WTC11 (cell line): ENCODE results near the gene KNDC1. TPM values are rescaled to one million over a fixed set of nuclear protein-coding genes. Genes with fewer than 3 reads are reported as not detected.

Experiments used
- ATAC-seq: fragments of 200-7000 bp; cut with Tn5 transposase; 2 replicates; pipeline ENCODE4 v1.10.0; 2021; ENCODE audit warnings: mild to moderate bottlenecking, moderate library complexity
- CTCF ChIA-PET: fragments of 300-600 bp; sonication (Branson Sonifier 250); formaldehyde crosslinking; loops from one replicate; lab custom pipeline; 2021; ENCODE audit warnings: antibody characterized with exemption; lab: Charles Lee
- POLR2A ChIA-PET: fragments of 350-600 bp; sonication (Branson Sonifier 250); formaldehyde crosslinking; loops from one replicate; lab custom pipeline; 2021; ENCODE audit warnings: antibody characterized with exemption; lab: Charles Lee
- DNase-seq: peaks from one replicate; pipeline ENCODE4 v3.0.0; 2021; ENCODE audit warnings: low spot score
- H3K27ac Mint-ChIP-seq: 2 replicates; pipeline ENCODE4 v1.8.0; 2021; ENCODE audit warnings: mixed read lengths
- H3K27me3 Mint-ChIP-seq: 2 replicates; pipeline ENCODE4 v1.8.0; 2021; ENCODE audit warnings: low read depth, mild to moderate bottlenecking, moderate library complexity, mixed read lengths
- H3K36me3 Mint-ChIP-seq: 2 replicates; pipeline ENCODE4 v1.8.0; 2021; ENCODE audit warnings: mixed read lengths
- H3K4me1 Mint-ChIP-seq: 2 replicates; pipeline ENCODE4 v1.8.0; 2022; ENCODE audit warnings: mixed read lengths
- H3K4me3 Mint-ChIP-seq: 2 replicates; pipeline ENCODE4 v1.8.0; 2021; ENCODE audit warnings: mild to moderate bottlenecking, moderate library complexity, mixed read lengths
- H3K9me3 Mint-ChIP-seq: 2 replicates; pipeline ENCODE4 v1.8.0; 2021; ENCODE audit warnings: mixed read lengths
- ATF1 ChIP-seq: sonication (generic); formaldehyde crosslinking; IDR thresholded peaks from 2 replicates; pipeline ENCODE4 v1.8.1; 2023; ENCODE audit warnings: mild to moderate bottlenecking, moderate library complexity, missing genetic modification reagents
- CREB1 ChIP-seq: sonication (generic); formaldehyde crosslinking; IDR thresholded peaks from 2 replicates; pipeline ENCODE4 v1.8.0; 2023; ENCODE audit warnings: mild to moderate bottlenecking, missing genetic modification reagents
- FOXJ3 ChIP-seq: sonication (generic); formaldehyde crosslinking; IDR thresholded peaks from 2 replicates; pipeline ENCODE4 v1.9.0; 2021; ENCODE audit warnings: missing genetic modification reagents, mild to moderate bottlenecking, borderline replicate concordance
- HMGA2 ChIP-seq: fragments of 250-450 bp; sonication (Bioruptor Pico); IDR thresholded peaks from 2 replicates; pipeline ENCODE4 v1.4.0; 2021; ENCODE audit warnings: mild to moderate bottlenecking, moderate library complexity
- JUN ChIP-seq: sonication (generic); formaldehyde crosslinking; IDR thresholded peaks from 2 replicates; pipeline ENCODE4 v1.8.0; 2023; ENCODE audit warnings: mild to moderate bottlenecking, missing genetic modification reagents
- MXD4 ChIP-seq: fragments of 250-450 bp; sonication (Bioruptor Pico); IDR thresholded peaks from 2 replicates; pipeline ENCODE4 v1.8.0; 2021; ENCODE audit warnings: mild to moderate bottlenecking, moderate library complexity, borderline replicate concordance
- NFATC4 ChIP-seq: fragments of 250-450 bp; sonication (Bioruptor Pico); IDR thresholded peaks from 2 replicates; pipeline ENCODE4 v1.9.0; 2021; ENCODE audit warnings: mild to moderate bottlenecking
- NFYB ChIP-seq: sonication (generic); formaldehyde crosslinking; conservative IDR thresholded peaks from 2 replicates; pipeline ENCODE4 v1.8.0; 2022; ENCODE audit warnings: low read depth, missing genetic modification reagents
- SMAD3 ChIP-seq: sonication (generic); formaldehyde crosslinking; IDR thresholded peaks from 2 replicates; pipeline ENCODE4 v1.8.0; 2022; ENCODE audit warnings: missing genetic modification reagents, mild to moderate bottlenecking, borderline replicate concordance
- TEAD1 ChIP-seq: sonication (generic); formaldehyde crosslinking; IDR thresholded peaks from 2 replicates; pipeline ENCODE4 v1.8.0; 2022; ENCODE audit warnings: mild to moderate bottlenecking, missing genetic modification reagents
- ZBTB21 ChIP-seq: sonication (generic); formaldehyde crosslinking; IDR thresholded peaks from 2 replicates; pipeline ENCODE4 v1.8.1; 2023; ENCODE audit warnings: mild to moderate bottlenecking, missing genetic modification reagents, borderline replicate concordance
- ZNF121 ChIP-seq: sonication (generic); formaldehyde crosslinking; IDR thresholded peaks from 2 replicates; pipeline ENCODE4 v1.8.0; 2023; ENCODE audit warnings: missing genetic modification reagents
- ZNF416 ChIP-seq: fragments of 250-450 bp; sonication (Bioruptor Pico); IDR thresholded peaks from 2 replicates; pipeline ENCODE4 v1.9.0; 2021; ENCODE audit warnings: mild to moderate bottlenecking, inconsistent platforms
- ZNF671 ChIP-seq: fragments of 250-450 bp; sonication (Bioruptor Pico); IDR thresholded peaks from 2 replicates; pipeline ENCODE4 v1.8.0; 2021; ENCODE audit warnings: mild to moderate bottlenecking
- total RNA-seq: library from RNA; stranded (reverse); gene quantifications from 3 replicates; pipeline ENCODE4 v1.2.3, GENCODE V29; 2021
- TF ChIP-seq, protein P1 (sequence below): fragments of 250-450 bp; sonication (Bioruptor Pico); IDR thresholded peaks from 2 replicates; pipeline ENCODE4 v1.8.0; 2021; ENCODE audit warnings: mild to moderate bottlenecking
- TF ChIP-seq, protein P2 (sequence below): sonication (generic); formaldehyde crosslinking; IDR thresholded peaks from 2 replicates; pipeline ENCODE4 v1.8.1; 2022; ENCODE audit warnings: low read depth, mild to moderate bottlenecking, moderate library complexity, missing genetic modification reagents, borderline replicate concordance
- TF ChIP-seq, protein P3 (sequence below): sonication (generic); formaldehyde crosslinking; IDR thresholded peaks from 2 replicates; pipeline ENCODE4 v1.8.0; 2022; ENCODE audit warnings: missing genetic modification reagents
- TF ChIP-seq, protein P4 (sequence below): fragments of 200-600 bp; IDR thresholded peaks from 2 replicates; pipeline ENCODE4 v1.8.0; 2022; ENCODE audit warnings: antibody characterized with exemption
- TF ChIP-seq, protein P5 (sequence below): fragments of 250-450 bp; sonication (Bioruptor Pico); IDR thresholded peaks from 2 replicates; pipeline ENCODE4 v1.9.0; 2021; ENCODE audit warnings: moderate library complexity, mild to moderate bottlenecking, inconsistent platforms, borderline replicate concordance
- TF ChIP-seq, protein P6 (sequence below): sonication (generic); formaldehyde crosslinking; IDR thresholded peaks from 2 replicates; pipeline ENCODE4 v1.8.0; 2022; ENCODE audit warnings: mild to moderate bottlenecking, missing genetic modification reagents
- TF ChIP-seq, protein P7 (sequence below): sonication (generic); formaldehyde crosslinking; IDR thresholded peaks from 2 replicates; pipeline ENCODE4 v1.8.0; 2023; ENCODE audit warnings: missing genetic modification reagents

Gene KNDC1
- total RNA-seq, 1 experiment from 2014 or later: 26.6 TPM

DNA sequence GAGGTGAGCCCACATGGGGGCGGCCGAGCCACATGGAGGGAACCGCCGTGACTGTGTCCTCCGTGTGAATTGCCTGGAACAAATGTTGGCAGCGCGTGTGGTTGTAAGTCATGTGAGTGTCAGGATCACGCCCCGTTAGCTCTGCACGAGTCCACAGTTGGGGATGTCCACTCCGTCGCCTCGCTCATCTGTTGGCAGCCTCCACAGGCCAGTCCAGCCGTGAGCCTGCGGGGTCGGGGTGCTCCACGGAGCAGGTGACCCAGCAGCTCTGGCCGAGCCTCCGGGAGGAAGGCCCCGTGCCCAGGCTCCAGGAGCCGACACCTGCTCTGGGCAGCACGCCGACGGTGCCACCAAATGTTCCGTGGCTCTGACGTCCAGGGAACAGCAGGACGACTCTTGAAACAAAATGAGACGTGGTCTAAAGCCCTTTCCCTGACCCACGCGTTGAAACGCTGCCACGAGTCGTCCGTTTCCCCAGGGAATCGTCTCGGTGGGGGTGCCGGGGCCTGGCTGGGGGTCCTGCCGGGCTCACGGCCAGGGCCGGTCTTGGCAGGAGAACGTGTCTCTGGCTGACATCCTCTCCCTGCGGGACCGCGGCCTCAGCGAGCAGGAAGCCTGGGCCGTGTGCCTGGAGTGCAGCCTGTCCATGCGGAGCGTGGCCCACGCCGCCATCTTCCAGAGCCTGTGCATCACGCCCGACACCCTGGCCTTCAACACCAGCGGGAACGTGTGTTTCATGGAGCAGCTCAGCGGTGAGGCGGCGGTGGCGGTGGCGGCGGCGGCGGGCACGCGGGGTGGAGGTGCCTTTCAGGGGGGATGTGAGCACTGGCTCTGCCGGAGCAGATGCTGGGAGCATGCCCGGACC is 7.0 kb downstream of the KNDC1 start:
- H3K27me3 Mint-ChIP-seq: no peaks in the 10 kb centered on the region
- peaks cover 17% of the 10 kb centered on the region for H3K4me1 Mint-ChIP-seq
- DNase-seq (no peak), ATAC-seq (no peak)
- no peak for TF ChIP-seq HMGA2
- no peak for TF ChIP-seq ATF1 (CRISPR knock-in tag)
- TF ChIP-seq ZNF671 (CRISPR knock-in tag): no peak
- TF ChIP-seq, protein P1, sequence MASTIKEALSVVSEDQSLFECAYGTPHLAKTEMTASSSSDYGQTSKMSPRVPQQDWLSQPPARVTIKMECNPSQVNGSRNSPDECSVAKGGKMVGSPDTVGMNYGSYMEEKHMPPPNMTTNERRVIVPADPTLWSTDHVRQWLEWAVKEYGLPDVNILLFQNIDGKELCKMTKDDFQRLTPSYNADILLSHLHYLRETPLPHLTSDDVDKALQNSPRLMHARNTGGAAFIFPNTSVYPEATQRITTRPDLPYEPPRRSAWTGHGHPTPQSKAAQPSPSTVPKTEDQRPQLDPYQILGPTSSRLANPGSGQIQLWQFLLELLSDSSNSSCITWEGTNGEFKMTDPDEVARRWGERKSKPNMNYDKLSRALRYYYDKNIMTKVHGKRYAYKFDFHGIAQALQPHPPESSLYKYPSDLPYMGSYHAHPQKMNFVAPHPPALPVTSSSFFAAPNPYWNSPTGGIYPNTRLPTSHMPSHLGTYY (CRISPR knock-in tag): no peak
- no peak for TF ChIP-seq ZNF121 (CRISPR knock-in tag)
- TF ChIP-seq, protein P2, sequence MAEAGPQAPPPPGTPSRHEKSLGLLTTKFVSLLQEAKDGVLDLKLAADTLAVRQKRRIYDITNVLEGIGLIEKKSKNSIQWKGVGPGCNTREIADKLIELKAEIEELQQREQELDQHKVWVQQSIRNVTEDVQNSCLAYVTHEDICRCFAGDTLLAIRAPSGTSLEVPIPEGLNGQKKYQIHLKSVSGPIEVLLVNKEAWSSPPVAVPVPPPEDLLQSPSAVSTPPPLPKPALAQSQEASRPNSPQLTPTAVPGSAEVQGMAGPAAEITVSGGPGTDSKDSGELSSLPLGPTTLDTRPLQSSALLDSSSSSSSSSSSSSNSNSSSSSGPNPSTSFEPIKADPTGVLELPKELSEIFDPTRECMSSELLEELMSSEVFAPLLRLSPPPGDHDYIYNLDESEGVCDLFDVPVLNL (CRISPR knock-in tag): no peak
- TF ChIP-seq, protein P3, sequence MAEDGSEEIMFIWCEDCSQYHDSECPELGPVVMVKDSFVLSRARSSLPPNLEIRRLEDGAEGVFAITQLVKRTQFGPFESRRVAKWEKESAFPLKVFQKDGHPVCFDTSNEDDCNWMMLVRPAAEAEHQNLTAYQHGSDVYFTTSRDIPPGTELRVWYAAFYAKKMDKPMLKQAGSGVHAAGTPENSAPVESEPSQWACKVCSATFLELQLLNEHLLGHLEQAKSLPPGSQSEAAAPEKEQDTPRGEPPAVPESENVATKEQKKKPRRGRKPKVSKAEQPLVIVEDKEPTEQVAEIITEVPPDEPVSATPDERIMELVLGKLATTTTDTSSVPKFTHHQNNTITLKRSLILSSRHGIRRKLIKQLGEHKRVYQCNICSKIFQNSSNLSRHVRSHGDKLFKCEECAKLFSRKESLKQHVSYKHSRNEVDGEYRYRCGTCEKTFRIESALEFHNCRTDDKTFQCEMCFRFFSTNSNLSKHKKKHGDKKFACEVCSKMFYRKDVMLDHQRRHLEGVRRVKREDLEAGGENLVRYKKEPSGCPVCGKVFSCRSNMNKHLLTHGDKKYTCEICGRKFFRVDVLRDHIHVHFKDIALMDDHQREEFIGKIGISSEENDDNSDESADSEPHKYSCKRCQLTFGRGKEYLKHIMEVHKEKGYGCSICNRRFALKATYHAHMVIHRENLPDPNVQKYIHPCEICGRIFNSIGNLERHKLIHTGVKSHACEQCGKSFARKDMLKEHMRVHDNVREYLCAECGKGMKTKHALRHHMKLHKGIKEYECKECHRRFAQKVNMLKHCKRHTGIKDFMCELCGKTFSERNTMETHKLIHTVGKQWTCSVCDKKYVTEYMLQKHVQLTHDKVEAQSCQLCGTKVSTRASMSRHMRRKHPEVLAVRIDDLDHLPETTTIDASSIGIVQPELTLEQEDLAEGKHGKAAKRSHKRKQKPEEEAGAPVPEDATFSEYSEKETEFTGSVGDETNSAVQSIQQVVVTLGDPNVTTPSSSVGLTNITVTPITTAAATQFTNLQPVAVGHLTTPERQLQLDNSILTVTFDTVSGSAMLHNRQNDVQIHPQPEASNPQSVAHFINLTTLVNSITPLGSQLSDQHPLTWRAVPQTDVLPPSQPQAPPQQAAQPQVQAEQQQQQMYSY (CRISPR knock-in tag): no peak
- TF ChIP-seq TEAD1 (CRISPR knock-in tag): no peak
- no peak for TF ChIP-seq SMAD3 (CRISPR knock-in tag)
- TF ChIP-seq, protein P4, sequence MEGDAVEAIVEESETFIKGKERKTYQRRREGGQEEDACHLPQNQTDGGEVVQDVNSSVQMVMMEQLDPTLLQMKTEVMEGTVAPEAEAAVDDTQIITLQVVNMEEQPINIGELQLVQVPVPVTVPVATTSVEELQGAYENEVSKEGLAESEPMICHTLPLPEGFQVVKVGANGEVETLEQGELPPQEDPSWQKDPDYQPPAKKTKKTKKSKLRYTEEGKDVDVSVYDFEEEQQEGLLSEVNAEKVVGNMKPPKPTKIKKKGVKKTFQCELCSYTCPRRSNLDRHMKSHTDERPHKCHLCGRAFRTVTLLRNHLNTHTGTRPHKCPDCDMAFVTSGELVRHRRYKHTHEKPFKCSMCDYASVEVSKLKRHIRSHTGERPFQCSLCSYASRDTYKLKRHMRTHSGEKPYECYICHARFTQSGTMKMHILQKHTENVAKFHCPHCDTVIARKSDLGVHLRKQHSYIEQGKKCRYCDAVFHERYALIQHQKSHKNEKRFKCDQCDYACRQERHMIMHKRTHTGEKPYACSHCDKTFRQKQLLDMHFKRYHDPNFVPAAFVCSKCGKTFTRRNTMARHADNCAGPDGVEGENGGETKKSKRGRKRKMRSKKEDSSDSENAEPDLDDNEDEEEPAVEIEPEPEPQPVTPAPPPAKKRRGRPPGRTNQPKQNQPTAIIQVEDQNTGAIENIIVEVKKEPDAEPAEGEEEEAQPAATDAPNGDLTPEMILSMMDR: no peak
- ChIA-PET CTCF (no interaction called here), POLR2A (no interaction called here)
- H3K36me3 Mint-ChIP-seq: peaks cover 21% of the 10 kb centered on the region
- peak overlapping the region; percentile 36; the same call in 1 of the 2 replicates for H3K27ac Mint-ChIP-seq
- no peak overlapping the region for H3K4me3 Mint-ChIP-seq
- H3K9me3 Mint-ChIP-seq: 0 out of 2 replicates have a peak, but pooled peaks cover 4% of the 10 kb centered on the region

DNA sequence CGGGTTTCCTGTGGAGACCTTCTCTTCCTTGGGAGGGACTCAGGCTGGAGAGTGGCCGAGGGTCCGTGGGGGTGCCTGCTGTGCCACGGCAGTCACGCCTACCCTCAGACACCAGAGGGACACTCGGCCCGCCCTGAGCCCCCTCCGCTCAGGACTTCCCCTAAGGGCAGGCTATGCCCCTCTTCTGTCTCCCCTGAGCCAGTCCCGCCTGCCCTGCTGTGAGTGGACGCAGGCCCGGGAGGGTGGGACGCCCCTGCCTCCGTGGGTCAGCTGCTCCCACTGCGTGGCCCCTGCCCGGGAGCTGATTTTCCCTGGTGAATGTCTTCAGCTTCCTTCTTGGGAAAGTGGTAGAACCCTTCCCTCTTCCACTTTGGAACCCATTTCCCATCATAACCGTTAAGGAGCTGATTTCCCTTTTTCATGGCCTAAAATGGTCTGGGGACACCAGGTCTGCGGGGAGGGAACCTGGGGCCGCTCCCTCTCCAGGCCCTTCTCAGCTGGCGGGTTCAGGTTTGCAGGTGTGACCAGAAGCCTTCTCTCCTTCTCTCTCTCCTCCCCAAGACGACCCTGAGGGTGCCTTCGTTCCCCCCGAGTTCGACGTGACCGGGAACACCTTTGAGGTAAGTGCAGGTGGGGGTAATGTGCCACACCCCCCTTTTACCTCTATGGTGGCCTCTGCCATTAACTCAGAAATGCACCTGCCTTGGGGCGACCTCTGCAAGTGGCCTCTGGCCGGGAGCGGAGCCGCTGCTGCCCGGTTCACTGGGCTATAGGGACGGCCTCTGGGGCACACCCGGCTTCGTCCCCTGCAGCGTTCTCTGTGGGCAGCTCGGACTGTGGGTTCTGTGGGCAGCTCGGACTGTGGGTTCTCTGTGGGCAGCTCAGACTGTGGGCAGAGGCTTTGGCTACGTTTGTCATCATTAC is 7.9 kb downstream of the KNDC1 start:
- CTCF ChIA-PET: no interaction called here
- DNase-seq: no peak
- no peak for ATAC-seq
- TF ChIP-seq ZNF416 (CRISPR knock-in tag) (no peak), CREB1 (CRISPR knock-in tag) (no peak), JUN (CRISPR knock-in tag) (no peak), NFYB (CRISPR knock-in tag) (no peak), ZBTB21 (CRISPR knock-in tag) (no peak), FOXJ3 (CRISPR knock-in tag) (no peak), MXD4 (no peak), NFATC4 (CRISPR knock-in tag) (no peak)
- TF ChIP-seq, protein P5, sequence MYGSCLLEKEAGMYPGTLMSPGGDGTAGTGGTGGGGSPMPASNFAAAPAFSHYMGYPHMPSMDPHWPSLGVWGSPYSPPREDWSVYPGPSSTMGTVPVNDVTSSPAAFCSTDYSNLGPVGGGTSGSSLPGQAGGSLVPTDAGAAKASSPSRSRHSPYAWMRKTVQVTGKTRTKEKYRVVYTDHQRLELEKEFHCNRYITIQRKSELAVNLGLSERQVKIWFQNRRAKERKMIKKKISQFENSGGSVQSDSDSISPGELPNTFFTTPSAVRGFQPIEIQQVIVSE (CRISPR knock-in tag): no peak
- TF ChIP-seq, protein P6, sequence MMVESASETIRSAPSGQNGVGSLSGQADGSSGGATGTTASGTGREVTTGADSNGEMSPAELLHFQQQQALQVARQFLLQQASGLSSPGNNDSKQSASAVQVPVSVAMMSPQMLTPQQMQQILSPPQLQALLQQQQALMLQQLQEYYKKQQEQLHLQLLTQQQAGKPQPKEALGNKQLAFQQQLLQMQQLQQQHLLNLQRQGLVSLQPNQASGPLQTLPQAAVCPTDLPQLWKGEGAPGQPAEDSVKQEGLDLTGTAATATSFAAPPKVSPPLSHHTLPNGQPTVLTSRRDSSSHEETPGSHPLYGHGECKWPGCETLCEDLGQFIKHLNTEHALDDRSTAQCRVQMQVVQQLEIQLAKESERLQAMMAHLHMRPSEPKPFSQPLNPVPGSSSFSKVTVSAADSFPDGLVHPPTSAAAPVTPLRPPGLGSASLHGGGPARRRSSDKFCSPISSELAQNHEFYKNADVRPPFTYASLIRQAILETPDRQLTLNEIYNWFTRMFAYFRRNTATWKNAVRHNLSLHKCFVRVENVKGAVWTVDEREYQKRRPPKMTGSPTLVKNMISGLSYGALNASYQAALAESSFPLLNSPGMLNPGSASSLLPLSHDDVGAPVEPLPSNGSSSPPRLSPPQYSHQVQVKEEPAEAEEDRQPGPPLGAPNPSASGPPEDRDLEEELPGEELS (CRISPR knock-in tag): no peak
- TF ChIP-seq, protein P7, sequence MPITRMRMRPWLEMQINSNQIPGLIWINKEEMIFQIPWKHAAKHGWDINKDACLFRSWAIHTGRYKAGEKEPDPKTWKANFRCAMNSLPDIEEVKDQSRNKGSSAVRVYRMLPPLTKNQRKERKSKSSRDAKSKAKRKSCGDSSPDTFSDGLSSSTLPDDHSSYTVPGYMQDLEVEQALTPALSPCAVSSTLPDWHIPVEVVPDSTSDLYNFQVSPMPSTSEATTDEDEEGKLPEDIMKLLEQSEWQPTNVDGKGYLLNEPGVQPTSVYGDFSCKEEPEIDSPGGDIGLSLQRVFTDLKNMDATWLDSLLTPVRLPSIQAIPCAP: no peak

More for the DNA sequence above, 7.9 kb downstream of the KNDC1 start:
- Mint-ChIP-seq H3K27me3 (no peaks in the 10 kb centered on the region), H3K4me3 (no peak overlapping the region), H3K4me1 (peaks cover 11% of the 10 kb centered on the region), H3K27ac (0 out of 2 replicates have a peak overlapping the region, but pooled peaks have one; percentile 27), H3K36me3 (peaks cover 21% of the 10 kb centered on the region), H3K9me3 (0 out of 2 replicates have a peak, but pooled peaks cover 4% of the 10 kb centered on the region)
- POLR2A ChIA-PET: no interaction called here
